ENCODE results near the gene BMPER. TPM values are rescaled to one million over a fixed set of nuclear protein-coding genes. Genes with fewer than 3 reads are reported as not detected.

BMPER gene
- total RNA-seq, 1 experiment from 2014 or later: not detected

- H3K9me3 ChIP-seq (ENCODE audit: control insufficient read depth, insufficient read depth, low read depth, low read length): no peaks in the 10 kb centered on the region; the same call in 1 of the 2 replicates
- no peak overlapping the region for H3K4me3 ChIP-seq (ENCODE audit: low read depth in 2 of 2, low read length in 2 of 2)
- no peaks in the 10 kb centered on the region for H3K27me3 ChIP-seq (ENCODE audit: control insufficient read depth, insufficient read depth, low read length)
- no peaks in the 10 kb centered on the region for H3K4me1 ChIP-seq (ENCODE audit: control insufficient read depth, insufficient read depth, low read length)
- H3K27ac ChIP-seq (ENCODE audit: low read length): no peak overlapping the region
- H3K36me3 ChIP-seq (ENCODE audit: control insufficient read depth, insufficient read depth, low read length): no peaks in the 10 kb centered on the region
- intact Hi-C loops (cut with micrococcal nuclease; ENCODE audit: unreplicated experiment): no loop called here
- TF ChIP-seq CTCF (IDR thresholded peaks at IDR 0.05) (no peak), REST (IDR thresholded peaks at IDR 0.05; ENCODE audit: insufficient read depth in 1 of 2, low read depth in 2 of 2, low read length in 1 of 2) (no peak), SIN3A (IDR thresholded peaks at IDR 0.05; ENCODE audit: borderline replicate concordance, insufficient read depth, low read depth, low read length) (no peak), TCF7L2 (IDR thresholded peaks at IDR 0.05; ENCODE audit: low read depth, low read length) (no peak), POLR2AphosphoS5 (IDR thresholded peaks at IDR 0.05; ENCODE audit: low read depth, low read length) (no peak)
- no peak for ATAC-seq
- ChIA-PET POLR2A (no interaction called here), CTCF (no interaction called here)
- no TSS peak for BruUV-seq (replicated peaks)
- in situ Hi-C loops (cut with HindIII; ENCODE audit: low pct_unique_long_range_greater_than_20kb, low sequenced_read_pairs): no loop called here
- DNase-seq (ENCODE audit: low read depth, low spot score): no peak
Observed at GRCh38 chr7:33996899-33997298, 91.6 kb downstream of the BMPER start.

- Histone ChIP-seq H3K27me3 (ENCODE audit: control insufficient read depth, insufficient read depth, low read length) (no peaks in the 10 kb centered on the region), H3K27ac (ENCODE audit: low read length) (no peak overlapping the region), H3K4me3 (ENCODE audit: low read depth in 2 of 2, low read length in 2 of 2) (no peak overlapping the region), H3K9me3 (ENCODE audit: control insufficient read depth, insufficient read depth, low read depth, low read length) (no peaks in the 10 kb centered on the region; the same call in 1 of the 2 replicates), H3K36me3 (ENCODE audit: control insufficient read depth, insufficient read depth, low read length) (no peaks in the 10 kb centered on the region), H3K4me1 (ENCODE audit: control insufficient read depth, insufficient read depth, low read length) (no peaks in the 10 kb centered on the region)
- ChIA-PET POLR2A (no interaction called here), CTCF (no interaction called here)
- no TSS peak for BruUV-seq (replicated peaks)
- in situ Hi-C loops (cut with HindIII; ENCODE audit: low pct_unique_long_range_greater_than_20kb, low sequenced_read_pairs) (no loop called here), intact Hi-C loops (cut with micrococcal nuclease; ENCODE audit: unreplicated experiment) (no loop called here)
- TF ChIP-seq POLR2AphosphoS5 (IDR thresholded peaks at IDR 0.05; ENCODE audit: low read depth, low read length): no peak
- ATAC-seq (no peak), DNase-seq (ENCODE audit: low read depth, low spot score) (no peak)
Observed at GRCh38 chr7:33998476-33998875, 93.1 kb downstream of the BMPER start.

GRCh38 chr7:34011017-34011695, 105.8 kb downstream of the BMPER start:
- no peak for ATAC-seq
- intact Hi-C loops (cut with micrococcal nuclease; ENCODE audit: unreplicated experiment): no loop called here
- H3K36me3 ChIP-seq (ENCODE audit: control insufficient read depth, insufficient read depth, low read length): no peaks in the 10 kb centered on the region
- no peak for TF ChIP-seq TCF7L2 (IDR thresholded peaks at IDR 0.05; ENCODE audit: low read depth, low read length)
- no peak for TF ChIP-seq REST (IDR thresholded peaks at IDR 0.05; ENCODE audit: insufficient read depth in 1 of 2, low read depth in 2 of 2, low read length in 1 of 2)
- TF ChIP-seq SIN3A (IDR thresholded peaks at IDR 0.05; ENCODE audit: borderline replicate concordance, insufficient read depth, low read depth, low read length): no peak
- TF ChIP-seq CTCF (IDR thresholded peaks at IDR 0.05): no peak
- TF ChIP-seq POLR2AphosphoS5 (IDR thresholded peaks at IDR 0.05; ENCODE audit: low read depth, low read length): no peak
- BruUV-seq (replicated peaks): no TSS peak
- H3K4me1 ChIP-seq (ENCODE audit: control insufficient read depth, insufficient read depth, low read length): no peaks in the 10 kb centered on the region
- H3K9me3 ChIP-seq (ENCODE audit: control insufficient read depth, insufficient read depth, low read depth, low read length): no peaks in the 10 kb centered on the region
- H3K27ac ChIP-seq (ENCODE audit: low read length): no peak overlapping the region
- ChIA-PET POLR2A (no interaction called here), CTCF (no interaction called here)
- no peak for DNase-seq (ENCODE audit: low read depth, low spot score)
- no peaks in the 10 kb centered on the region for H3K27me3 ChIP-seq (ENCODE audit: control insufficient read depth, insufficient read depth, low read length)
- H3K4me3 ChIP-seq (ENCODE audit: low read depth in 2 of 2, low read length in 2 of 2): no peak overlapping the region
- in situ Hi-C loops (cut with HindIII; ENCODE audit: low pct_unique_long_range_greater_than_20kb, low sequenced_read_pairs): no loop called here
